Activated CD8-positive, alpha-beta memory T cell treated with anti-CD3 and anti-CD28 coated beads, Interleukin-2, amount 50 U/mL, for 1 hour (primary cell): Measurements from ENCODE around the gene TRAPPC2L.

ENCODE experiments used
- DNase-seq: peaks from one replicate; pipeline ENCODE4 v3.0.0-alpha.2; 2020; ENCODE audit errors: extremely low read depth

The TRAPPC2L gene

DNA sequence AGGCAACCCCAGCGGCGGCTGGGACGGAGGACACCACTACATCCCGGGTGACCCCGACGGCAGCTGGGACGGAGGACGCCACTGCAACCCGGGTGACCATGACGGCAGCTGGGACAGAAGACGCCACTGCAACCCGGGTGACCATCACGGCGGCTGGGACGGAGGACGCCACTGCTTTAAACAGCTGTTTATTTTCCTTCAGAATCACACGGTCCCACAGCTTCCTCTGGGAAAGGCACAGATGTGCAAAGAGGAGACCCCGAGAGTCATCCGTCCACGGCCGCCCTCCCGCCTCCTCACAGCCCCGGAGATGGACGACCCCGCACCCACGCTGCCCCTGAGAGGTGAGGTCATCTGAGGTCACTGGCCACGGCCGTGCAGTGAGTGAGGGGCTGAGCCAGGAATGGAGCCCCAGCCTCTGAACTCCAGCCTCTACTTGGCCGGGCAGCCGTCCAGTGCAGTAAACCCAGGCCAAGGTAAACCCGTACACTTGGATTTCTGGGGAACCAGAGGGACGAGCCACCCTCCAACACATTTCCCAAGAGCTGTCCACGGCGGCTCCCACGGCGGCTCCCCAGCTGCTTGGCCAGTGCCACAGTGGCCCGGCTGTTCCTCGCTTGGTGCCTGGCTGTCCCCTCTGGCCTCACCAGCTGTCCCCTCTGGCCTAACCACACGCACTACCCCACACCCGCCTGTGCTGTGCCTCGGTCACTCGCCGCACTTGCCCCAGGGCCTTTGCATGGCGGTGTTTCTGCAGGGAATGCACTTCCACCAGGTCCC is 52.7 kb downstream of the TRAPPC2L start:
- no peak for DNase-seq

DNA sequence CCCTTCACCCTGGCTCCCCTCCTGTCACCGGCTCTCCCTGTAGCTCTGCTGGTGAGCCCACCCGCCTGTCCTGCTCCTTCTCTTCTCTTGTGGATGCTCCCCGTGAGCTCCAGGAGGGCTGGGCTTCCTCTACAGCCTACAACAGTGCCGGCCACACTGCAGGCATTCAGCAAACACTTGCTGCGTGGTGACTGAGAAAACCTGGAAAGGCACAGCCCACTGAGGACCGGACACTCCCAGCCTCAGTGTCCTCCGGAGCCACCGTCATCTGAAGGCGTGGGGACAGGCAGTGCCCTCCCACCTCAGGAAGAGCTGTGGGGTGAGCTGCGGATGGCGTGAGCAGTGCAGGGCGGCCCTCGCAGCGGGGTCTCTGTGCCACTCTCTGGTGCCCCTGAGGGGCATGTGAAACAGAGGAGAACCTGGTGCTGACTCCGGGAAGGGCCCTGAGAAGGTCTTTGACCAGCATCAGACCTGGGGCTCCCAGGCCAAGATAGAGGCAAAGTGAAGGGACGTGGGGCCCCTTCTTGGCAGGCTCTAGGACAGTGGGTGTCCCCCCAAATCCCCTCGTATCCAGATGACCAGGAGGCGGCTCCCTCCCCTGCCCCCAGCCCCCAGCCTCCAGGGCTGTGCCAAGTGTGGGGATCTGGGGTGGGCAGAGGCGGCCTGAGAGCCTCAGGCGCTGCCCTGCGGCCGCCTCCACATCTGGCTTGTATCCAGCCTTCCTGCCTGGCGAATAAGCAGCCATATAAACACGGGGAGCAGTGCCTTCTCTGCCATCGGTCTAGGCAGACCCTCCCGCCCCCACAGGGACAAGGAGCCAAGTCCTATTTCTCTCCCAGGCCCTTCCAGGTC is 53.6 kb downstream of the TRAPPC2L start:
- DNase-seq: no peak

DNA sequence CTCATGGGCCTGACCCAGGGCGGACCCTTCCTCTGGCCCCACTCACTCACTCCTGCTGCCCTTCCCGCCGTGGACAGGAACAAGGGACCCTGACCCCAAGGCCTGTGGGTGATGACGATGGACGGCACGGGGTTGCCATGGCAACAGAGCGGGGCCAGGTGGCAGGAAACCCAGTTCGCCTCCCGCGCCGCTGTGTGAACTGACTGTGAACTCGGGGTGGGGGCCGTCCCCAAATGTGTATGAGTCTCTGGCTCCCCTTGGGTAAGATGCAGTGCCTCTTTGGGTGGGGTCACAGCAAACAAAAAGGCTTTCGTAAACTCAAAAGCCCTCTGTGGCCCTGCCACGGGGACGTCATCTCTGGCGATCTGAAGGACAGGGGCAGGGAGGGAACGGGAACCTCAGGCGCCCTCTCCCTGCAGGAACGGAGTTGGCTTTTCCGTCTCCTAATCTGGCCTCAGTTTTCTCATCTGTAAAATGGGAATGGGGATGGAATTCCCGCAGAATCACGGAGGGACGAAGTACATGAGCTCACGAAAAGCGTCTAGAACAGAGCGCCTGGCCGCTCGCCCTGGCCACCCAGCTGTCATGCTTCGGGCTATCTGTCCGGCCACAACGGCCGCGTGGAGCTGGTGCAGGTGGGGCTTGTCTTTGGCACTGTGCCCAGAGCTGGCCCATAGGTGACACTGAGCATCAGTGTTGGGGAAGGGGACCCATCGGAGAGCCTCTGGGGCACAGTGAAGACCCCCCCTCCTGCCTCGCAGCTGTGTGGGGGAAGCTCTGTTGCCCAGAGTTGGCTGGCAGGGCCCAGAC is 54.4 kb downstream of the TRAPPC2L start:
- DNase-seq: no peak

DNA sequence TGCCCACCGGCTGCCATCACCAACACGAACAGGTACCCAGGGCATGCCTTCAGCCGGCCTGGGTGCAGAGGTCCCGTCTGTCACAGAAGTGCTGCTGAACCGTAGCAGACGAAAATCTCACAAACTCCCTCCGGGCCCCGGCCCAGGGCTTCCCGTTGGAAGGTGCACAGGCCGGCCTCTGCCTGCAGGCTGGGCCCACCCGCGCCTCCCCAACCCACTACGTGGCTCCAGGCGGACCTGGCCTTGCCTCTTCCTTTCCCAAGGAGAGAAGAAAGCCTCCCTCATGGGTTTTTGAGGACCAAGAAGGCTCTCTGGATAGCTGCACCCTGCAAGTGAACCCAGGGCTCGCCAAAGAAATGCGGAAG is 55.0 kb downstream of the TRAPPC2L start:
- DNase-seq: no peak
